Suppressor macrophage treated with lipopolysaccharide for 4 hours (primary cell): ENCODE results near the gene KLHL42.
"Not testable (repeated sequence)": the region's sequence is repeated elsewhere in the genome, so short reads cannot be mapped to it uniquely, and the experiment has no call there.

Experiments
- DNase-seq: peaks from one replicate; pipeline ENCODE4 v3.0.0-alpha.2; 2020

Gene KLHL42, protein sequence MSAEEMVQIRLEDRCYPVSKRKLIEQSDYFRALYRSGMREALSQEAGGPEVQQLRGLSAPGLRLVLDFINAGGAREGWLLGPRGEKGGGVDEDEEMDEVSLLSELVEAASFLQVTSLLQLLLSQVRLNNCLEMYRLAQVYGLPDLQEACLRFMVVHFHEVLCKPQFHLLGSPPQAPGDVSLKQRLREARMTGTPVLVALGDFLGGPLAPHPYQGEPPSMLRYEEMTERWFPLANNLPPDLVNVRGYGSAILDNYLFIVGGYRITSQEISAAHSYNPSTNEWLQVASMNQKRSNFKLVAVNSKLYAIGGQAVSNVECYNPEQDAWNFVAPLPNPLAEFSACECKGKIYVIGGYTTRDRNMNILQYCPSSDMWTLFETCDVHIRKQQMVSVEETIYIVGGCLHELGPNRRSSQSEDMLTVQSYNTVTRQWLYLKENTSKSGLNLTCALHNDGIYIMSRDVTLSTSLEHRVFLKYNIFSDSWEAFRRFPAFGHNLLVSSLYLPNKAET

DNA sequence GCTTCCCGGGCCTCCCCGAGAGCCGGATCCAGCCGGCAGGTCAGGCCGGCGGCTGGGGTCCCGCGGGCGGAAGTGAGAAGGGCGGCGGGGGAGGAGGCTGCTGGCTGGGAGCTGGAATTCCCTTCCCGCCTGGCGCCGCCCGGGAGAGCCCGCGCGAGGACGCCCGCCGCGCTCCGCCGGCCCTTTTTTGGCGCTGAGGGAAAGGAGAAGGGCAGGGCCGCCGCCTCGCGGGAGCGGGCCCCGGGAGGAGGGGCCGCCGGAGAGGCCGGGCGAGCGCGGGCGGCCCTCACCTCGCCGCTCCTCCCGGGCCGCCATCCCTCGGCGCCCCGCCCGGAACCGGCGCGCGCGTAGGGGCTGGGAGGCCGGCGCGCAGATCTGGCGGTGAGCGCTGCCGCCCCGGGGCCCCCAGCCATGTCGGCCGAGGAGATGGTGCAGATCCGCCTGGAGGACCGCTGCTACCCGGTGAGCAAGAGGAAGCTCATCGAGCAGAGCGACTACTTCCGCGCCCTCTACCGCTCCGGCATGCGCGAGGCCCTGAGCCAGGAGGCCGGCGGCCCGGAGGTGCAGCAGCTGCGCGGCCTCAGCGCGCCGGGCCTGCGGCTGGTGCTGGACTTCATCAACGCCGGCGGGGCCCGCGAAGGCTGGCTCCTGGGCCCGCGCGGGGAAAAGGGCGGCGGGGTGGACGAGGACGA is at the start of gene KLHL42, which contains the start of gene MANSC4:
TSS of gene KLHL42 (plus strand) at position 314 of the 692 bp plus-strand sequence. CDS start at position 412, 98 bp downstream.
TSS of gene MANSC4 (minus strand) at position 317 of the 692 bp plus-strand sequence. CDS start 8,960 bp downstream, outside the sequence.
- DNase-seq, result peak; percentile 71

DNA sequence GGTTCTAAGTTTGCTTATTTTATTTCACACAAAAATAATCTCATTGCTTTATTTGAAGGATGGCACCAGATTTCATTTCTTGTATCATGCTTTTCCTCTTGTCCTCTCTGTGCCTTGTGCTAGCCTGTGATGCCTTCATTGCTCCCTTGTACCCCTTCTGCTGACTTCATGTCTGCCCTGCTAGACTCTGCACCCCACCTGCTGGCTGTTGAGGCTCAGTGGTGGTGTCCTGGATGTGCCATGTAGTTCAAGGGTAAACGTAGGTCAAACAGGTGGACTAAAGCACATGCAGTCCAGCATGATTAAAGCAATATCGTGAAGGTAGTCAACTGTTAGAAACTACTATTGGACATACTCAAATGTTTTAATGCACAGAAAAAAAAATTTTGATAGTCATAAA is 47.8 kb upstream of the KLHL42 start:
- no peak for DNase-seq

DNA sequence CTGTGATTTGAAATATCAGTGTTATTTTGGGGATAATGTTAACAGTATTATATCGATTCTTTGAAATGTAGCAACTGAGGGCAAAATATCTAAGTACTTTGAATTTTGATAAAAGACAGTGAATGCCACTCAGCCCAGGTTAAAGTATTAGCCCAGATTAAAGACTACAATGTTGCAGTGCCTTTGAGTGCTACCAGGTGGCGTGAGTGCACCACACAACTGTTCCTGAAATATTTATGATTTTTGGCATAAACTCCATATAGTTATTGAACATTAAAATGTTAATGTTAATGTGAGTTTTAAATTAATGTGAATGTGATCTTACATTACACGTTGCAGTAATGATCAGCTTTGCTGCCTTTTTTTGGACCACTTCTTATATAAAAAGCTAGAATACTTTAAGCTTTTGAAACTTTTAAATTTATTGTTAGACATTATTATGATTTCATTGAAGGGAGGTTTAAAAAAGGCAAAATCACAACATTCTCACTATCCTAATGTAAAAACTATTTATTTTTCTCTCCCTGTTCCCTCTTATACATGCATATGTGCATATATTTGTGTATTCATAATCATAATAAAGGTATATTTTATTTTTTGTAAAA is 46.9 kb upstream of the KLHL42 start:
- peak; percentile 31 for DNase-seq

DNA sequence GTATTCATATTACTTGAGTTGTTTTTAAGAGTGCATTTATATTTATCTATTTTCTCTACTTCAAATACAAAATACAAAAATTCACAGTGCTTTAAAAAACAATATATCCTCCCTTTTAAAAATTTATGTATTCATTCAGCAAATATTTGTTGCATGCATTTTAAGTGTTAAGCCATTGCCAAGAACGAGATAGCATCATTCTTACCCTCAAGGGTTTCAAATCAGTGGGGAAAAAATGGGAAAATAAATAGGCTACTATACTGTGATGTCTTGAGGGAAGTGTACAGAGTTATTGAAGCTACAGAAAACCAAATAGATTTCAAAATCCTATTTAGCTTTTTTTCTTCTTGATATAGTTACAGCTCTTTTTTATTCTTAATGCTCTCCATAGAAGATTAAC is 46.2 kb upstream of the KLHL42 start:
- DNase-seq, result no peak

DNA sequence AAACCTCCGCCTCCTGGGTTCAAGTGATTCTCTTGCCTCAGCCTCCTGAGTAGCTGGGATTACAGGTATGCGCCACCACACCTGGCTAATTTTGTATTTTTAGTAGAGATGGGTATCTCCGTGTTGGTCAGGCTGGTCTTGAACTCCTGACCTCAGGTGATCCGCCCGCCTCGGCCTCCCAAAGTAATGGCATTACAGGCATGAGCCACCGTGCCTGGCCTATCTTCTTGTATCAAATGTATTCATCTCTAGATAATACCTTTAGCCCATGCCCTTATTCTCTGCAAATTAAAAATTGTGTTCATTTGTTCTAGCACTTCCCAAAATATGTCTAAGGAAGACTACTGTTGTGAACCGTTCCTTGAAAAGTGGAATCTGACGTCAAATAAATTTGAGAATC is 45.7 kb upstream of the KLHL42 start:
- not testable (repeated sequence) for DNase-seq

DNA sequence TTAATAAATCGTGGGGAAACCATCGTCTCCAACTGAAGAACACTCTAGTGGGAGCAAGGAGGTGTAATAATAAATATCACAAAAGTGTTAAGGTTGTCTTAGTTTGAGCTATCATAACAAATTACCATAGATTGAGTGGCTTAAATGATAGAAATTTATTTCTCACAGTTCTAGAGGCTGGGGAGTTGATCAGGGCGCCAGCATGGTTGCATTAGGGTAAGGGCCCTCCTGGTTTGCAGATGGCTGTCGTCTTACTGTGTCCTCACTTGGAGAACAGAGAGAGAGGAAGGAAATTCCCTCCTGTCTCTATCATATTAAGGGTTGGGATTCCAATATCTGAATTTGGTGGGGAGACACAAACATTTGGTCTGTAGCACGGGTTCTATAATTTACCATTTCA is 36.4 kb upstream of the KLHL42 start:
- no peak for DNase-seq

DNA sequence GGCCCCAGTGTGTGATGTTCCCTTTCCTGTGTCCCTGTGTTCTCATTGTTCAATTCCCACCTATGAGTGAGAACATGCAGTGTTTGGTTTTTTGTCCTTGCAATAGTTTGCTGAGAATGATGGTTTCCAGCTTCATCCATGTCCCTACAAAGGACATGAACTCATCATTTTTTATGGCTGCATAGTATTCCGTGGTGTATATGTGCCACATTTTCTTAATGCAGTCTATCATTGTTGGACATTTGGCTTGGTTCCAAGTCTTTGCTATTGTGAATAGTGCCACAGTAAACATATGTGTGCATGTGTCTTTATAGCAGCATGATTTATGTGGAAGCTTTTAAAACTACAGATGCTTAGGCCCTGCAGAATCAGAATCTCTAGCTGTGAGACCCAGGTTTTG is 34.3 kb upstream of the KLHL42 start:
- DNase-seq, result not testable (repeated sequence)

DNA sequence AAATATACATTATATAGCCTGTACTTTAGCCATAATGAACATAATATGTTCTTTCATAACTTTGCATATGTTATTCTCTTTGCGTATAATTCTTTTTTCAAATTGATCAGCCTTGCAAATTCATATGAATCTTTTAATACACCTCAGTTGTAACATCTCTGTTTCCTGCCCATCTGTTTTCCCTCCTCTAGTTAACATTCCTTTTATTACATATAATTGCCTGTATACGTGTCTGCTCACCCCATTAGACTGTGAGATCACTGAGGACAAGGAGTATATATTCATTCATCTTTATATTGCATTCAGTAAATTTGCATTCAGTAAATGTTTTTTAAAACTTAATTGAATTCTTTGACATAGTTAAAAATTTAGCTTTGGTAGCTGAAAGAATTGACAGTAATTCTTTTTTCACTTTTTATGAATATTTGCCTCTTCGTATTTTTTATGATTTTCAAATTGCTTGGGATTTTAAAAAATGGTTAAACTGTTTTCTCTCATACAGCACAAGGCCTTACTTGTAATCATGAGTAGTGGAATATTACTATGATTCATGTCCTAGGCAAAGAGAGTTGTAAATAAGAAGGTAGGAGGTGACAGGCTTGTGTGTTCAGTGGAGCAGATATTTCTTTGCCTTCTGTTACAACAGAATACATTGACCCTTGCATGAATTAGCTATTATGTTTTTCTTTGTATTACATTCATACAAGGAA is 32.8 kb upstream of the KLHL42 start:
- DNase-seq, result no peak

DNA sequence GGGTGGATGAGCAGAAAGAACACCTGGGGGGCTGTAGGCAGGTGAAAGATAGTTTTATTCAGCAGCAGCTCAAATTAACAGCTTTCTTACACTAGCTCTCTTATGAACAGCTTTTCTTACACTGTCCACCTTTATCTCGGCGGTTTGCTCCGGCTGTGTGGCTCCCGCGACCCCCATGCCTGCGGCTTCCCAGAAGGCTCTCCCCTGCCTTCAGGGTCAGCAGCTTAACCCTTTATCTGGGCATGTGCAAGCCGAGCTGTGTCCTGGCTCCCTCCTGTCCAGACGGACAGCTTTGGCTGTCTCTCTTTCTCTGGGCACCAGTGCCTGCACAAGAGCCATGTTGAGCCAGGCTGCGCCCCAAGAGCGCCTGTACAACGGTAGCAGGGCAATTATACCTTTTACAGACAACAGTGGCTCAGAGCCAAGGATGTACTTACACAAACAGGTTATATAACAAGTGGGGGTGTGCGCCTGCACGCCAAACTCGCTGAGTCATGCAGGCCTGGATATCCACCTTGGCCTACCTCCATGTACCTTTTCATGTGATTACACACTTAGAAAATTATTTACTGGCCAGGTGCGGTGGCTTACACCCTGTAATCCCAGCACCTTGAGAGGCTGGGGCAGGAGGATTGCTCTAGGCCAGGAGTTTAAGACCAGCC is 28.5 kb upstream of the KLHL42 start:
- no peak for DNase-seq

DNA sequence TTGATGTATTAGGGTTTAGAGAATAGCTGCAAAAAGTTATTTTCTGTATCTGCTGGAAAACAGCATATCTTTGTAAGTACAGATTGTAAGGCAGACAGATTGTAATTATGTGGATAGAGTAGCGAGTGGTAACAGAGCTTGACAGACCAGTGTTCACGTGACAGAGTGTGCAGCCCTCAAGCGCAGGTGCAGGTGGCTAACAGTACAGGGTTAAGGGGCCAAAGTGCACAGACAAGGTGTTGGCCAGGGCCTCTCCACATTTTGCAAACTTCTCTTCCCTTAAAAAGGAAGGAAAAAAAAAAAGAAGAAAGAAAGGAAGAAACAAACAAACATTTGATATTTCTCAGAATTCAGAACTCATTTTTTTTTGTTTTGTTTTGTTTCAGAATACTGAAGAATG is 25.2 kb upstream of the KLHL42 start:
- DNase-seq, result no peak

DNA sequence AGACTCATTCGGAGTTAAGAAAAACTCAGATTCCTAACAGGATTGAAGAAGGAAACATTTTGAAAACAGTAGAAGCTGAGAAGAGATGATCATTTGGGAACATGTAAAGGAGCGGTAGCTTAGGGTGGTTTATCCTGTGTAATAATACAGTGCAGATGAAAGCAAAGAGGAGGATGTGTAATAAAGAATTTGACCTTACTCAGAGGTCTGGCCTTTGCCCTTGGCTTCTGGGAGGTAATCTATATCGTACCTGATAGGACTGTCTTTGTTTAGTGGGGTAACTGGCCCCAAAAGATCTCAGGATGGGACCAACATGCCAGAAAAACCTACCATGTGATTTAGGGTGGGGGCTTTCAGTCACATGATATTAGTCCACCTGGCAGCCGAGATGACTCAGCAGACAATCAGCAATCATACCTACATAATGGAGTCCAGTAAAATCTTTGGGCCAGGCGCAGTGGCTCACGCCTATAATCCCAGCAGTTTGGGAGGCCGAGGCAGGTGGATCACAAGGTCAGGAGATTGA is 23.3 kb upstream of the KLHL42 start:
- no peak for DNase-seq

DNA sequence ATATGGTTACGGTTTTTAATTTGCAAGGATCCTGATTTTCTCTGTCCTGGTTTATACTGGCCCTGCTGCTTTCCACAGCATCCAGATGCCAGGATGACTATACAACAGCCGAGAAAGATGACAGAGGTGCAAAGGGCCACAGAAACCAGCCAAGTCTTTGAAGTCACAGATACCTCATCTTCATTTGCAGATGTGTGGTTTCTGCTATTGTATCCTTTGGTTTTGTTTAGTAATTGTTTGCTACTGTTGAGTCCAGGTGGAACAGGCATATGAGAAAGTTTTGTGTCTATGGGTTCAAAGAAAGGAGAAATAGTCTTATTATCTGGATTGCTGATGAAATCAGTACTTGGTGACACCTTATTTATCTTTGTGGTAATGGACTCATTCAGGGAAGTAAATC is 17.3 kb upstream of the KLHL42 start:
- DNase-seq, result no peak

DNA sequence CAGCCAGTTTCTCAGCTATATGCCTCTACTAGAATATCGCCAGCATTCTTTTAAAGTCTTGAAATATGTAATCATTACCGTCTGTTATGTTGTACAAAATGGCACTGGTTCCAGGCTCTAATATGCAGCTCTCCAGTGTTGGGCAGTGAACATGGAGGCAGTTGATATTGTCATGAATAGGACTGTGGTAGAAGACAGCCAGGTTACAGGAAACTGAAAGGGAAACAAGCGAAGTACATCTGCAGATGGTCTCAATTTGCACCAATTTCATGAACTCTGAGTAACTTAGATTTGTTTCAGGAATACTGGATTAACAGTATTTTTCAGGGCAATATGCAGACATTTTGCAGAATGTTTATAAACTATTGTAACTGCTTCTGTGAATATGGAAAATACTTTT is 13.4 kb upstream of the KLHL42 start:
- DNase-seq, result no peak

DNA sequence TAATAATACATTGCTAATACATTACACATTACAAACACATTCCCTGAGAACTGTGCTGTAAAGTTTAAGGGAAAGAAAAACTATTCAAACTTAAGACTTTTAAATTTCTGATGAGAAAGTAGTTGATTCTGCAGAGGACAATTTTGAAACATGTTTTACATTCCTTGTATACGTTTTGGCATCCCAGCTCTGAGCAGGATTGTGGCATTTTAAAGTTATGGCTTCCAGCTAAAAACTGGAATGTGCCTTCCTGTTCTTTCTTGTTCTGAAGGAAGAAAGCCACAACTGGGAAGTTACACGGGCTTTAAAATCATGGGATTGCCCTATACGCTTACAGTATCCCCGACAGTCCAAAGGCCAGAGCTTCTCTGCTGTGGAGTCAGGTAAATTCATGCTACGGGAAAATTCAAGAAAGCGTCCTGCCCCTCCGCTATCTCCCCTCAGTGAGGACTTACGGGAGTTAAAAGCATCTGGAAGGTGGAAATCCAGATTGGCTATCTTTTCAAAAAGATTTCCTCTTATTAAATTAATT is 10.8 kb upstream of the KLHL42 start:
- DNase-seq, result no peak

DNA sequence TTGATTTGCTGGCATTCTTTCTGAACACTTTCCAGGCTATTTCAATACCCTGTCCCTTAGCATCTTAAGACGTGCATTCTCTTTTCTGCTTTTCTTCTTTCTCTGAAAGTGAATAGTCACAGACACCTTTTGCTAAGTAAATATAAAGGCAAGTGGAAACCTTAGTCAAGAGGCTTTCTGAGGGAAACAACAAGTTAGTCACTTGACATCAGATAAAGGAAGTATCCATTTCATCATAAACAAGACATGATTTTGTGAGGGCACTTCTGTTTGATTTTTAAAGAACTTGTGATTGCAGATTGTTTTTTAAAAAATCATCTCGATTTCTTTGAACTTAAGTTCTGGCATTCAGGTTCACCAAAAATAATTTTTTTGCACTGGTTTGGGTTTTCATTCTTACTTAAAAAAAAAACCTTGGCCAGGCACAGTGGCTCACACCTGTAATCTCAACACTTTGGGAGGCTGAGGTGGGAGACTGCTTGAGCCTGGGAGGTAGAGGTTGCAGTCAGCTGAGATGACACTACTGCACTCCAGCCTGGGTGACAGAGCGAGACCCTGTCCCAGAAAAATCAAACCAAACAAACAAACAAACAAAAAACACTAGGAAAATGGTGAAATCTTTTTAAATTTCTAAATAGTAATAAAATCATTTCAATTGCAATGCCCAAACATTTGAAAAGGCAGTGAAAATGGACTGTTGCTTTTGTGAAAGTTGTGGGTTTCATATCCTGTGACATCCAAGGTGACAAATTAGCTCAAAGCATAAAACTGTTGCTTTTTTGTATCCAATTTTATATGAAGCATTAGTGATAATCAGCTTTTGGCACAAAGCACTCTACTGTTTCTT is 8.3 kb upstream of the KLHL42 start:
- peak; percentile 11 for DNase-seq

DNA sequence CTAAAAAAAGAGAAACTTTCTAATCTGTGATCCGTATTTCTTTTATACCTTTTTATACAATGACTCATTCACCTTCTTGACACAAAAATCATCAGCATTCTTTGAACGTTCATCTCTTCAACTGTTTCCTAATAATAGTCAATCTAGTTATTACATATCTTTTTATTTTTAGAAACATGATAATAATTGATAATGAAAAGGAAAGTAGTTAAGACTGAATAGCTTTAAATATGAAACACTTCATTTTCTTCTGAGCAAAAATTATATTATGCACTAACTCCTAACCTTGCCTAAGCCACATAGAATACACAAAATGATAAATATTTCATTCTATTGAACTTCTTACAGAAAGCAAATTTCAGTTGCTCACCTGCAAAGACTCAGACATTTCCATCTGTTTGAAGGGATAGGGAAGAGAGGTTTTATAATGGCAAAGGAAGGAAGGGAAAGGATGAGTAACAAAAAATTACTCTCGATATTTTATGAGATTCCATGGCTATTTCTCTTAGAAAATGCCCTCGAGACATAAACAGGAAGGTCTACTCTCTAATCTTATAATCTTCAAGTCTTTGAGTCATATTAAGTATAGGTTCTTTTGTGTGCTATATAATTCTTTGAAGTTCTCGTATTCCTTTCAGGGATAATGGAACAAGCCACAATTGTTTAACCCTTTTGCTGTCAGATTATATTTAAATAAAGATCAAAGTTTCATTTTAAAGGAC is 7.5 kb upstream of the KLHL42 start:
- DNase-seq, result no peak

DNA sequence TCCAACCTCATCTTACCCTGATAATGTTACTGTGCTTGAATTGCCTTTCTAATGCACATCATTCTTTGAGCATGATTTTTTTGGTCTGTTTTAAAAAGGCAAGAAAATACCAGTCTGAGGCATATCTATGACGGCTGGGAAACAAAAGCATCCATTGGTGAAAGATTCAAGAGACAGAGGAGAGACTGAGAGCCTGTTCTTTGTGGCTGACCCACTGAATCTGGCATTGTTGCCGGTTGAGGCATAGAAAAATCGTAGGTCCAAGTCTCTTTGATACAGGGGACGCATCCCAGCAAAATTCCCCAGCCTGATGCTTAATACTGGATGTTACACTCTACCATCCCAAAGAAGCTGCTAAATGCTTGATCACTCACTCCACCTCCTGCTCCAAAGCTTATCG is 2.9 kb upstream of the KLHL42 start:
- no peak for DNase-seq

DNA sequence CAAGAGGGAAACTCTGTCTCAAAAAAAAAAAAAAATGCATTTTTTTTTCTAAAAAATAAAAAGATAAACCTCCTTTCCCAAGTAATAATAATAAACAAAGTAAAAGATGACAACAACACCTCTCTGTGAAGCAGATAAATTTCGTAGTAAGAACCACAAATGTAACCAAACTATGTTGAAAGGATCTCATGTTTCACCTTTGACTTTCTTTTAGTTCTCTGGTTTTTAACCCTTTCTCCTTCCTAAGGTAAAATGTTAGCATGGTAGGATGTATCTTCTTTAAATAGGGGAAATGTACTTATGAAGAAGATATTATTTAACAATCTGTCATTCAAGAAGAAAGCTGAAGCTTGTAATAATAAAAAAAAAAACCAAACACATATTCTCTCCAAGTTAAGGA is 1.8 kb upstream of the KLHL42 start:
- no peak for DNase-seq

DNA sequence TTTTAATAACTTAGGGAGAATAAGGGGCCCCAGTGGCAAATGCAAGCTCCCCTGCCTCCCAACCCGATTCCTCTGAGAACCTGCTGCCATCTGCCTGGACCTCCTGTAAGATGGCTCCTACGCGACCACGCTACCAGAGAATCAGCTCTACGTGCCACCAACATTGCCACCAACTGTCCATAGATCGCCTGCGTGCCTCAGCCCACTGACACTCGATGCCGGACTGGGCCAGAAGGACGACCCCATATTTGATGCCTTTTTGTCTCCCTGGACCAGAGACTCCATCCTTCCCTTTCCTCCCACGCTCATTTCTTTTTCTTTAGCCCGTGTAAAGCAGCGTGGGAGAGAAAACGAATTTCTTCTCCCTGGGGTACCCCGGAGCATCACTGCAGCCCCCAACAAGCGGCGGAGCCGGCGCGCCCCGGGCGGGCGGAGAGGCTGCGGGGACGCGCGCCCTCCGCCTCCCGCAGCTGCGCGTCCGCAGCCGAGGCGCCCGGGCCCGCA is 565 bp upstream of the KLHL42 start:
- DNase-seq, result peak; percentile 4
